Suprapubic skin (tissue), 4 donors: ENCODE data around the gene CEP112. TPM values are rescaled to one million over a fixed set of nuclear protein-coding genes. Genes with fewer than 3 reads are reported as not detected.
"Not testable (repeated sequence)": the region's sequence is repeated elsewhere in the genome, so short reads cannot be mapped to it uniquely, and the experiment has no call there.

Experiments
- DNase-seq, 2 donors: peaks; one replicate each; pipeline ENCODE4 v3.0.0-alpha.2; 2019; ENCODE audit warnings: low spot score in 2 of 2
- H3K27ac ChIP-seq: fragments of 200-600 bp; sonication (generic); one replicate; pipeline ENCODE4 v1.5.1; 2019
- H3K27me3 ChIP-seq: fragments of 200-600 bp; sonication (generic); one replicate; pipeline ENCODE4 v1.5.1; 2019
- H3K36me3 ChIP-seq: fragments of 200-600 bp; sonication (generic); one replicate; pipeline ENCODE4 v1.5.1; 2019
- H3K4me1 ChIP-seq: fragments of 200-600 bp; sonication (generic); one replicate; pipeline ENCODE4 v1.5.1; 2019
- H3K4me3 ChIP-seq: fragments of 200-600 bp; sonication (generic); one replicate; pipeline ENCODE4 v1.5.1; 2019; ENCODE audit warnings: mild to moderate bottlenecking
- H3K9me3 ChIP-seq: fragments of 200-600 bp; sonication (generic); one replicate; pipeline ENCODE4 v1.5.1; 2019
- EP300 ChIP-seq: sonication (generic); formaldehyde crosslinking; IDR thresholded peaks from one replicate; pipeline ENCODE4 v1.6.1; 2017; ENCODE audit warnings: antibody characterized with exemption
- POLR2A ChIP-seq, 2 donors: fragments of 450-650 bp; IDR thresholded peaks; one replicate each; pipeline ENCODE4 v1.6.1; 2017; ENCODE audit warnings: antibody characterized with exemption in 2 of 2, mild to moderate bottlenecking in 2 of 2, moderate library complexity in 2 of 2
- POLR2AphosphoS5 ChIP-seq, 3 donors: sonication (generic); formaldehyde crosslinking; IDR thresholded peaks; one replicate each; pipeline ENCODE4 v1.6.1; 2017; ENCODE audit warnings: antibody characterized with exemption in 3 of 3
- WGBS: methylation state at CpG from one replicate; pipeline ENCODE4 v1.1.5; 2018; 5-methylcytosine and 5-hydroxymethylcytosine counted together
- total RNA-seq, 4 donors: library from RNA; depleted of rRNA; stranded (reverse); fragments of >200 nt; gene quantifications; one replicate each; pipeline ENCODE4 v1.1.0, GENCODE V29; 2016
- TF ChIP-seq, protein P1 (sequence below), 2 donors: fragments of 200-600 bp in 1 of 2; fragments of 450-650 bp in 1 of 2; sonication (generic) in 1 of 2; IDR thresholded peaks; one replicate each; pipeline ENCODE4 v1.5.1; 2016 to 2019; ENCODE audit warnings: antibody characterized with exemption in 2 of 2, mild to moderate bottlenecking in 1 of 2, moderate library complexity in 1 of 2

The CEP112 gene
- total RNA-seq, 4 donors from 2014 or later, result 0.68 to 14.1 (median 6.6) TPM

DNA sequence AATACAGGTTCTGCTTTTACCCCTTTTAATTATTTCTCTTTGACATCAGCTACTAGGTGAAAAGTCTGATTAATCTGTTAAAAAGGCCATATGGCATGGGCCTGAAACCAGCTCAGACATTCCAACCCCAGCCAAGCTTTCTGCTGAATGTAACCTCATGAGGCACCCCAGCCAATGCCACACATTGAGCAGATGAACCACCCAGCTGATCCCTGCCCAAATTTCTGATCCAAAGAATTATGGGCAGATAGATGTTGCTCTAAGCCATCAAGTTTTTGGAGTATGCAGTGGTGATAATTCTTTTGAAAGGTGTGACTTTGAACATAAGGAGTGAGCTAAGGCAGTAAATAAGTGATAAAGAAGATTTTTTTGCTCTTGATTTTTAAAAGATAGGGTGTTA lies 452.9 kb downstream of the CEP112 start:
- DNase-seq, result no peak
- H3K27me3 ChIP-seq, result no peaks in the 10 kb centered on the region
- H3K9me3 ChIP-seq, result no peaks in the 10 kb centered on the region
- no peaks in the 10 kb centered on the region for H3K36me3 ChIP-seq
- no peak overlapping the region for H3K4me3 ChIP-seq
- peaks cover 15% of the 10 kb centered on the region for H3K4me1 ChIP-seq
- no peak overlapping the region for H3K27ac ChIP-seq
- TF ChIP-seq POLR2A (IDR thresholded peaks at IDR 0.05) (no peak), POLR2AphosphoS5 (IDR thresholded peaks at IDR 0.05) (no peak)
- TF ChIP-seq, protein P1, sequence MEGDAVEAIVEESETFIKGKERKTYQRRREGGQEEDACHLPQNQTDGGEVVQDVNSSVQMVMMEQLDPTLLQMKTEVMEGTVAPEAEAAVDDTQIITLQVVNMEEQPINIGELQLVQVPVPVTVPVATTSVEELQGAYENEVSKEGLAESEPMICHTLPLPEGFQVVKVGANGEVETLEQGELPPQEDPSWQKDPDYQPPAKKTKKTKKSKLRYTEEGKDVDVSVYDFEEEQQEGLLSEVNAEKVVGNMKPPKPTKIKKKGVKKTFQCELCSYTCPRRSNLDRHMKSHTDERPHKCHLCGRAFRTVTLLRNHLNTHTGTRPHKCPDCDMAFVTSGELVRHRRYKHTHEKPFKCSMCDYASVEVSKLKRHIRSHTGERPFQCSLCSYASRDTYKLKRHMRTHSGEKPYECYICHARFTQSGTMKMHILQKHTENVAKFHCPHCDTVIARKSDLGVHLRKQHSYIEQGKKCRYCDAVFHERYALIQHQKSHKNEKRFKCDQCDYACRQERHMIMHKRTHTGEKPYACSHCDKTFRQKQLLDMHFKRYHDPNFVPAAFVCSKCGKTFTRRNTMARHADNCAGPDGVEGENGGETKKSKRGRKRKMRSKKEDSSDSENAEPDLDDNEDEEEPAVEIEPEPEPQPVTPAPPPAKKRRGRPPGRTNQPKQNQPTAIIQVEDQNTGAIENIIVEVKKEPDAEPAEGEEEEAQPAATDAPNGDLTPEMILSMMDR (IDR thresholded peaks at IDR 0.05), result no peak

DNA sequence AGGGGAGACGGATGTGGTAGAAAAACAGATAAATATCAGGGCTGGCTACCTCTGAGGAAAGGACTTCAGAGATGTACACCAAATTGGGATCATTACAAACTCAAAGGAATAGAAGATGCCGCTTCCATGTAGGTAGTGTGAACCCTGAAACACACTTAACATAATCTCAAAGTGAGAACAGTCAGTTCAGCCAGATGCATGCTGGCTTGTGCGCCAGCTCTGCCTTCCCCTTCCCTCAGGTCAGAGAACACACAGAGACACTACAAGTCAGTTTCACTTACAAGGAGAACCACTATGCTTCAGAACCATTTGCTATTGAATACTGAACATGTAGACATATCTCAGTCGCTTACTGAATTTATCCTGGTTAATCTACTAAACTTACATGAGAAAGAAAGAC lies 454.5 kb downstream of the CEP112 start:
- no peak overlapping the region for H3K27ac ChIP-seq
- 94% methylated on average over 4 of the region's 4 CpGs for WGBS
- TF ChIP-seq POLR2A (IDR thresholded peaks at IDR 0.05) (no peak), POLR2AphosphoS5 (IDR thresholded peaks at IDR 0.05) (no peak), EP300 (no peak)
- TF ChIP-seq, protein P1 (IDR thresholded peaks at IDR 0.05), result no peak
- peaks cover 5% of the 10 kb centered on the region for H3K4me1 ChIP-seq
- no peaks in the 10 kb centered on the region for H3K9me3 ChIP-seq
- H3K27me3 ChIP-seq, result no peaks in the 10 kb centered on the region
- DNase-seq, result no peak
- H3K36me3 ChIP-seq, result no peaks in the 10 kb centered on the region
- H3K4me3 ChIP-seq, result no peak overlapping the region

DNA sequence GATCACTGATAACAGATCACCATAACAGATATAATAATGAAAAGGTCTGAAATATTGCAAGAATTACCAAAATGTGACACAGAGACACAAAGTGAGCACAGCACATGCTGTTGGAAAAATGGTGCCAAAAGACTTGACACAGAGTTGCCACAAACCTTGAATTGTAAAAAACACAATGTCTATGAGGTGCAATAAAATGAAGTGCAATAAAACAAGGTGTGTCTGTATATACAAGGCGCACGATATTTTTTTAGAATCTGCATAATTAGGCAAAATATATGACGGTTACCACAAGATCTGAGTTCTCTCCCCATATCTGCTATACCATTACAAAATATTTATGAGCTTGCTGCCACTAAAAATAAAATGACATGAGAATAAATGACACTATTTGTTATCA lies 458.6 kb downstream of the CEP112 start:
- H3K4me1 ChIP-seq, result peaks cover 6% of the 10 kb centered on the region
- no peak overlapping the region for H3K27ac ChIP-seq
- no peak for DNase-seq
- H3K9me3 ChIP-seq, result no peaks in the 10 kb centered on the region
- no peak overlapping the region for H3K4me3 ChIP-seq
- TF ChIP-seq POLR2A (IDR thresholded peaks at IDR 0.05), result no peak
- TF ChIP-seq, protein P1 (IDR thresholded peaks at IDR 0.05), result no peak
- no peak for TF ChIP-seq EP300
- TF ChIP-seq POLR2AphosphoS5 (IDR thresholded peaks at IDR 0.05), result no peak
- H3K36me3 ChIP-seq, result no peaks in the 10 kb centered on the region
- WGBS, result 95% methylated on average over 3 of the region's 3 CpGs
- H3K27me3 ChIP-seq, result no peaks in the 10 kb centered on the region

DNA sequence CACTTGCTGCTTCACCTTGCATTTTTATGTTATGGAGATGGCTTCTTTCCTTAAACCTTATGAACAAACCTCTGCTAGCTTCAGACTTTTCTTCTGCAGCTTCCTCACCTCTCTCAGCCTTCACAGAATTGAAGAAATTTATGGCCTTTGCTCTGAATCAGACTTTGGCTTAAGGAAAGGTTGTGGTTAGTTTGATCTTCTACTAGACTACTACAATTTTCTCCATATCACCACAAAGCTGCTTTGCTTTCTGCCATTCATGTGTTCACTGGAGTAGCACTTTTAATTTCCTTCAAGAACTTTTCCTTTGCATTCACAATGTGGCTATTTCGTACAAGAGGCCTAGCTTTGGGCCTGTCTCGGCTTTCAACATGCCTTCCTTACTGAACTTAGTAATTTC lies 459.3 kb downstream of the CEP112 start:
- not testable (repeated sequence) for H3K27me3 ChIP-seq, H3K27ac ChIP-seq, H3K36me3 ChIP-seq, H3K4me1 ChIP-seq, H3K9me3 ChIP-seq, H3K4me3 ChIP-seq, DNase-seq
- 97% methylated on average over 2 of the region's 2 CpGs for WGBS

DNA sequence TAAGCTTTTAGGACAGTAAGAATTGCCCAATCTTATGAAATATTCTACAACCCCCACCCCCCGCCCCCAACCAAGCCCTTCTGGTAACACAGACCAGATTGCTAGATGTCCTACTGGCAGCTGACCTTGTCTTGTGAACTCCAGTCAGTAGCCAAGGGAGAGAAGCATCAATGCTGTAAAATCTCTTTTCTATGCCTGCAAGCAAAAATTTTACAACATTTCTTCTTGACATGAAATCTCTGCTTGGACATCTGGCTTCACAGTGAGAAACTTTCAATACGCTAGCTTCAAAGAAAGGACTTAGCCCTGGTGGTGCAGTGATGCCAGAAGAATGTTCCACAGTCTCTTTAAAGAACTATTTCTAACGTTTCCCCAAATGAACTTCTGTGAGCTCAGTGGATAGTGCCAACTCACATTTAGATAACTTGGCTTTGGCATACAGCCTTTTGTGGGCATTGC lies 461.2 kb downstream of the CEP112 start:
- Histone ChIP-seq H3K27ac (peak overlapping the region; percentile 15), H3K4me1 (peaks cover 6% of the 10 kb centered on the region), H3K4me3 (no peak overlapping the region), H3K9me3 (no peaks in the 10 kb centered on the region), H3K36me3 (no peaks in the 10 kb centered on the region), H3K27me3 (no peaks in the 10 kb centered on the region)
- 51% methylated on average over 3 of the region's 3 CpGs for WGBS
- DNase-seq, result peak in 1 of 2 donors; percentile 69
- TF ChIP-seq POLR2AphosphoS5 (IDR thresholded peaks at IDR 0.05) (no peak), POLR2A (IDR thresholded peaks at IDR 0.05) (no peak), EP300 (no peak)
- TF ChIP-seq, protein P1 (IDR thresholded peaks at IDR 0.05), result no peak

DNA sequence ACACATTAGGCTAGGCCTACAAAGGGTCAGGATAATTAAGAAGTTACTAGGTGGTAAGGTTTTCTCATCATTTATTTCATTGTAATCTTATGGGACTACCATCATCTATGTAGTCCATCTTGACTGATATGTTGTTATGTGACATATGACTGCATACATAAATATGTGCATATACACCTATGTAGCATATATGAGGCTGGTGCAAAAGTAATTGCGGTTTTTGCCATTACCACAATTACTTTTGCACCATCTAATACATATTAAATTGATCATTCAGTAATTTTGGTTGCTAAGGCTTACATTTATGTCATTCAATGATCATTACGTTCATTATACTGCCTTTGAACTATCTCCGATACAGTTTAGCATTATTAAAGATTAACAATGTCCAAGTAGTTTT lies 462.7 kb downstream of the CEP112 start:
- TF ChIP-seq, protein P1 (IDR thresholded peaks at IDR 0.05), result no peak
- no peak for TF ChIP-seq EP300
- no peak for TF ChIP-seq POLR2A (IDR thresholded peaks at IDR 0.05)
- no peak for TF ChIP-seq POLR2AphosphoS5 (IDR thresholded peaks at IDR 0.05)
- WGBS, result 92% methylated on average over 3 of the region's 3 CpGs
- no peaks in the 10 kb centered on the region for H3K9me3 ChIP-seq
- no peak overlapping the region for H3K4me3 ChIP-seq
- no peaks in the 10 kb centered on the region for H3K27me3 ChIP-seq
- DNase-seq, result no peak
- H3K27ac ChIP-seq, result no peak overlapping the region
- H3K36me3 ChIP-seq, result no peaks in the 10 kb centered on the region
- peaks cover 6% of the 10 kb centered on the region for H3K4me1 ChIP-seq
